Measurements from ENCODE around the gene SOCS3.

The SOCS3 gene

DNA sequence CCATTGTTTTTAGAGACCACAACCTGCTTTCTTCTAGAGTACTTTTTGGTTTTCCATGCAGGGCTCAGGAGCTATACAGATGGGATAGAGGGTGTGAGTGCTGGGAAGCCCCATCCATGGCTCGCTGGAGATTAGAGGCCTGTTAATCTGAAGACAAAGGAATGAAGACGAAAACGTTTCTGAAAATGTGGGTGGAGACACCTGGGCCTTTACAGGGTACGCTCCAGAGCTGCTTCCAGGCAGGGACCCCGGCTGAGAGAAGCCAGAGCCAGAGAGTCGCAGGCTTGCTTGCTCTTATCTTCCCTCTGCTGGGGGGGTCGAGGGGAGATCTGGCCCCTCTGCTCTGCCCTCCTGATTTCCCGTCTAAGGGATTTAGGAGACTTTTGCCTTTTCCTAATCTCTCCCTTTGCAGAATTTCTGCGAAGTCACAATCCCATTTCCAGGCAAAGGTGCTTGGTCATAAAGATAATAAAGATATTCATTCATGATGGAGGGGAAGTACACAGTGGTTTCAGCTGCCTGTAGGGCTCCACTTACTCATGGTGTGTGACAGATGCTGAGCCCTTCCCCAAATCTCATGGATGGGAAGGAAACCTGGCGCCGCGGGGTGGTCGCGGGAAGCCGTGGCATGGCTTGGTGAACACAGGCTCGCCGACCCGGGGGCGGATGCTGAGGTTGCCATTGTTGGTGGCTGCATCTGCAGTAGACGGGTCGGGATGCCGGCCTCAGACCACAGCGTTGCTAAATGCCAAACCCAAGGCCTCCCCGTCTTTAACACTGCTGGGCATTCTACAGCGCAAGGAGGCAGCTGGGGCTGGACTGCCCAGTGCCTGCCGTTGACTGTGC, 4.8 kb upstream of the SOCS3 start:
- Histone ChIP-seq H3K9me3 (replicated peaks in 1 of 2; ENCODE audit: control insufficient read depth in 2 of 2, insufficient read depth in 1 of 2, low read depth in 1 of 2, low read length in 2 of 2) (no peaks in the 10 kb centered on the region), H3K27ac (replicated peaks; ENCODE audit: low read length) (peak overlapping the region; percentile 99), H3K4me2 (ENCODE audit: insufficient read depth, low read length, poor library complexity, severe bottlenecking) (peak overlapping the region; percentile 31), H3K36me3 (replicated peaks in 1 of 2; ENCODE audit: control insufficient read depth in 2 of 2, insufficient read depth in 2 of 2, low read length in 2 of 2) (no peaks in the 10 kb centered on the region), H3K79me1 (ENCODE audit: low read depth, low read length) (no peaks in the 10 kb centered on the region), H3K4ac (ENCODE audit: low read length) (peak overlapping the region; percentile 100), H3K14ac (ENCODE audit: low read length) (peak overlapping the region; percentile 99), H2AK5ac (ENCODE audit: low read depth, low read length) (peak overlapping the region; percentile 100), H3K27me3 (ENCODE audit: control insufficient read depth in 3 of 3, insufficient read depth in 3 of 3, low read depth in 1 of 3, low read length in 3 of 3) (no peaks in the 10 kb centered on the region), H3K4me1 (ENCODE audit: control insufficient read depth in 2 of 2, insufficient read depth in 1 of 2, low read depth in 1 of 2, low read length in 2 of 2) (peaks cover 49 to 54% of the 10 kb centered on the region in 2 donors), H2AFZ (ENCODE audit: low read length) (no peak overlapping the region), H3K23ac (ENCODE audit: low read depth, low read length, poor library complexity) (peak overlapping the region; percentile 52), H2BK5ac (ENCODE audit: low read length) (peak overlapping the region; percentile 100), H3K4me3 (ENCODE audit: low read length in 2 of 2) (peak overlapping the region in 1 of 2 donors; percentile 10), H2BK12ac (ENCODE audit: low read length) (peak overlapping the region; percentile 99), H4K91ac (ENCODE audit: low read depth, low read length, poor library complexity) (peak overlapping the region; percentile 100), H3K18ac (ENCODE audit: low read length) (peak overlapping the region; percentile 100), H4K8ac (ENCODE audit: low read depth, low read length) (no peak overlapping the region), H3K9ac (ENCODE audit: low read depth, low read length, poor library complexity) (peak overlapping the region; percentile 85), H2BK15ac (ENCODE audit: low read length) (peak overlapping the region; percentile 96), H2BK120ac (ENCODE audit: low read depth, low read length) (peak overlapping the region; percentile 100)
- WGBS, 2 donors (ENCODE audit: extremely low coverage in 2 of 2, insufficient read length in 2 of 2, insufficient replicate concordance in 1 of 2), result no CpG with 5 or more reads among the region's 26 CpGs
- no peak for DNase-seq (ENCODE audit: low spot score)

DNA sequence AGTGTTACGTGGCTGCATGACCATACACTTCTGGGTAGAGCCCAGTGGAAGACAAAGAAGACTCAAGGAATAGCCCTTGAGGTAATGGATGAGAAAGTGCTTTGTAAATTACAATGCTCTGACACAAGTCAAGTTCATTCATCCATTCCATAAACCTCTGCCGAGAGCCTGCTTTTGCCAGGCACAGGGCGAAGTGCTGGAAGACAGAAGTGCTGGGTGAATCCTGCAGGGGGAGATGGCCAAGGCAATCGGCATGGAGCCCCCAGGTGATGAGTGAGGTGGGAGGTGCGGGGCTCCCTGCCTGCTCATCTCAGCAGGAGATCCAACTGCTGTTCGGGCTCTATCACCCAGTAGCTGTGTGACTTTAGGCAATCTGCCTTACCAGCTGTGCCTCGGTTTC, 2.8 kb upstream of the SOCS3 start:
- Histone ChIP-seq H2AK5ac (ENCODE audit: low read depth, low read length) (peak overlapping the region; percentile 66), H2AFZ (ENCODE audit: low read length) (no peak overlapping the region), H3K23ac (ENCODE audit: low read depth, low read length, poor library complexity) (no peak overlapping the region), H3K27ac (replicated peaks; ENCODE audit: low read length) (no peak overlapping the region), H3K4ac (ENCODE audit: low read length) (no peak overlapping the region), H2BK15ac (ENCODE audit: low read length) (peak overlapping the region; percentile 14), H3K4me2 (ENCODE audit: insufficient read depth, low read length, poor library complexity, severe bottlenecking) (no peak overlapping the region), H3K79me1 (ENCODE audit: low read depth, low read length) (peaks cover 12% of the 10 kb centered on the region), H2BK5ac (ENCODE audit: low read length) (no peak overlapping the region), H2BK120ac (ENCODE audit: low read depth, low read length) (peak overlapping the region; percentile 98), H3K9me3 (replicated peaks in 1 of 2; ENCODE audit: control insufficient read depth in 2 of 2, insufficient read depth in 1 of 2, low read depth in 1 of 2, low read length in 2 of 2) (no peaks in the 10 kb centered on the region), H3K36me3 (replicated peaks in 1 of 2; ENCODE audit: control insufficient read depth in 2 of 2, insufficient read depth in 2 of 2, low read length in 2 of 2) (peaks cover 6 to 14% of the 10 kb centered on the region in 2 donors), H3K9ac (ENCODE audit: low read depth, low read length, poor library complexity) (no peak overlapping the region), H3K4me3 (ENCODE audit: low read length in 2 of 2) (no peak overlapping the region), H3K27me3 (ENCODE audit: control insufficient read depth in 3 of 3, insufficient read depth in 3 of 3, low read depth in 1 of 3, low read length in 3 of 3) (no peaks in the 10 kb centered on the region), H3K14ac (ENCODE audit: low read length) (no peak overlapping the region), H3K4me1 (ENCODE audit: control insufficient read depth in 2 of 2, insufficient read depth in 1 of 2, low read depth in 1 of 2, low read length in 2 of 2) (peaks cover 52 to 53% of the 10 kb centered on the region in 2 donors), H4K91ac (ENCODE audit: low read depth, low read length, poor library complexity) (no peak overlapping the region), H4K8ac (ENCODE audit: low read depth, low read length) (no peak overlapping the region), H3K18ac (ENCODE audit: low read length) (peak overlapping the region; percentile 9), H2BK12ac (ENCODE audit: low read length) (peak overlapping the region; percentile 12)
- WGBS, 2 donors (ENCODE audit: extremely low coverage in 2 of 2, insufficient read length in 2 of 2, insufficient replicate concordance in 1 of 2), result no CpG with 5 or more reads among the region's 7 CpGs
- DNase-seq (ENCODE audit: low spot score), result no peak

DNA sequence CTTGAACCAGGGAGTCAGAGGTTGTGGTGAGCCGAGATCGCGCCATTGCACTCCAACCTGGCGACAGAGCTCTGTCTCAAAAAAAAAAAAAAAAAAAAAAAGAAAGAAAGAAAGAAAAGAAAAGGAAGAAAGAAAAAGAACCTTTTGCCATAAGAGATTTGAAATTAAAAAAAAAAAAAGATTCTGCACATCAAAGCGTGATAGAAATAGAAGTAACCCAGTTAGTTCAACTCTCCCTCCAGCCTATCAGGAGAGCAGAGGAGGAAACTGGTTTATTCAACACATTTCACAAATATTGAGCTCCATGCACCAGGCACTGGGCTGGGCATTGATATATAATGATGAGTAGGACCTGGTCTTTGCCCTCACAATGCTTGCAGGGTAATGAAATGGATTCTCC, 2.4 kb upstream of the SOCS3 start:
- Histone ChIP-seq H3K18ac (ENCODE audit: low read length) (no peak overlapping the region), H2AK5ac (ENCODE audit: low read depth, low read length) (peak overlapping the region; percentile 66), H3K4me3 (ENCODE audit: low read length in 2 of 2) (no peak overlapping the region), H3K23ac (ENCODE audit: low read depth, low read length, poor library complexity) (no peak overlapping the region), H2BK120ac (ENCODE audit: low read depth, low read length) (no peak overlapping the region), H3K36me3 (replicated peaks in 1 of 2; ENCODE audit: control insufficient read depth in 2 of 2, insufficient read depth in 2 of 2, low read length in 2 of 2) (peaks cover 10 to 18% of the 10 kb centered on the region in 2 donors), H2BK5ac (ENCODE audit: low read length) (no peak overlapping the region), H3K9me3 (replicated peaks in 1 of 2; ENCODE audit: control insufficient read depth in 2 of 2, insufficient read depth in 1 of 2, low read depth in 1 of 2, low read length in 2 of 2) (no peaks in the 10 kb centered on the region), H3K4me2 (ENCODE audit: insufficient read depth, low read length, poor library complexity, severe bottlenecking) (no peak overlapping the region), H3K9ac (ENCODE audit: low read depth, low read length, poor library complexity) (no peak overlapping the region), H3K4me1 (ENCODE audit: control insufficient read depth in 2 of 2, insufficient read depth in 1 of 2, low read depth in 1 of 2, low read length in 2 of 2) (peaks cover 49 to 55% of the 10 kb centered on the region in 2 donors), H3K79me1 (ENCODE audit: low read depth, low read length) (peaks cover 12% of the 10 kb centered on the region), H2AFZ (ENCODE audit: low read length) (no peak overlapping the region), H3K14ac (ENCODE audit: low read length) (no peak overlapping the region), H2BK15ac (ENCODE audit: low read length) (no peak overlapping the region), H3K27ac (replicated peaks; ENCODE audit: low read length) (no peak overlapping the region), H3K4ac (ENCODE audit: low read length) (no peak overlapping the region), H4K8ac (ENCODE audit: low read depth, low read length) (no peak overlapping the region), H4K91ac (ENCODE audit: low read depth, low read length, poor library complexity) (no peak overlapping the region), H2BK12ac (ENCODE audit: low read length) (no peak overlapping the region), H3K27me3 (ENCODE audit: control insufficient read depth in 3 of 3, insufficient read depth in 3 of 3, low read depth in 1 of 3, low read length in 3 of 3) (no peaks in the 10 kb centered on the region)
- no peak for DNase-seq (ENCODE audit: low spot score)
- no CpG with 5 or more reads among the region's 5 CpGs for WGBS, 2 donors (ENCODE audit: extremely low coverage in 2 of 2, insufficient read length in 2 of 2, insufficient replicate concordance in 1 of 2)

DNA sequence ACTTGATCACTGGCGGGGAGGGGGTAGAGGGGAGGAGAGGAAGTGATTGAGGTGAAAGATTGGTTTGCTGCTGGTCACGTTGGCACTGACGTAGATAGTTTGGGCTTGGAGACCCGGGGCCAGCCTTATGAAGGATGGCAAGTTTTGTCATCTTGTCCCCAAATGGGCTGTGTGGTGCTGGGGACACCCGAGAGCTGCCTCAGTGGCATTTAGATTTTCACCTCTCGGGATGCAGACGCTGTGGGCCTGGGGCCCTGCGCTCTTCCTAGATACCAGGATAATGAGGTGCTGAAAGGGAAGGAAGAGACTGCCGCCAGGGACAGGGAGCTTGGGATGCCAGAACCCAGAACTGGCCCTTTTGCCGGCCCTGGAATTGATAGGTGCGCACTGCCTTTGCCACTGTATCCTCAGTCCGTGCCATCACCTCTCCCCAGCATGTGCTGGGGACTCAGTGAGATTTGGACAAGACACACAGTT, 1.4 kb upstream of the SOCS3 start:
- Histone ChIP-seq H2BK12ac (ENCODE audit: low read length) (peak overlapping the region; percentile 33), H3K23ac (ENCODE audit: low read depth, low read length, poor library complexity) (no peak overlapping the region), H3K4ac (ENCODE audit: low read length) (peak overlapping the region; percentile 32), H3K4me1 (ENCODE audit: control insufficient read depth in 2 of 2, insufficient read depth in 1 of 2, low read depth in 1 of 2, low read length in 2 of 2) (peaks cover 43 to 50% of the 10 kb centered on the region in 2 donors), H2BK120ac (ENCODE audit: low read depth, low read length) (peak overlapping the region; percentile 38), H2BK15ac (ENCODE audit: low read length) (no peak overlapping the region), H3K27me3 (ENCODE audit: control insufficient read depth in 3 of 3, insufficient read depth in 3 of 3, low read depth in 1 of 3, low read length in 3 of 3) (no peaks in the 10 kb centered on the region), H3K9ac (ENCODE audit: low read depth, low read length, poor library complexity) (no peak overlapping the region), H3K4me3 (ENCODE audit: low read length in 2 of 2) (peak overlapping the region in 1 of 2 donors; percentile 62), H2AFZ (ENCODE audit: low read length) (peak overlapping the region; percentile 91), H4K91ac (ENCODE audit: low read depth, low read length, poor library complexity) (no peak overlapping the region), H2AK5ac (ENCODE audit: low read depth, low read length) (peak overlapping the region; percentile 40), H3K79me1 (ENCODE audit: low read depth, low read length) (peaks cover 12% of the 10 kb centered on the region), H4K8ac (ENCODE audit: low read depth, low read length) (no peak overlapping the region), H3K36me3 (replicated peaks in 1 of 2; ENCODE audit: control insufficient read depth in 2 of 2, insufficient read depth in 2 of 2, low read length in 2 of 2) (peaks cover 13 to 28% of the 10 kb centered on the region in 2 donors), H3K18ac (ENCODE audit: low read length) (peak overlapping the region; percentile 82), H3K9me3 (replicated peaks in 1 of 2; ENCODE audit: control insufficient read depth in 2 of 2, insufficient read depth in 1 of 2, low read depth in 1 of 2, low read length in 2 of 2) (no peaks in the 10 kb centered on the region), H3K27ac (replicated peaks; ENCODE audit: low read length) (no peak overlapping the region), H3K4me2 (ENCODE audit: insufficient read depth, low read length, poor library complexity, severe bottlenecking) (peak overlapping the region; percentile 99), H3K14ac (ENCODE audit: low read length) (no peak overlapping the region), H2BK5ac (ENCODE audit: low read length) (peak overlapping the region; percentile 99)
- WGBS, 2 donors (ENCODE audit: extremely low coverage in 2 of 2, insufficient read length in 2 of 2, insufficient replicate concordance in 1 of 2), result no CpG with 5 or more reads among the region's 12 CpGs
- no peak for DNase-seq (ENCODE audit: low spot score)
